Measurements from ENCODE around the gene CALHM6. TPM values are rescaled to one million over a fixed set of nuclear protein-coding genes. Genes with fewer than 3 reads are reported as not detected.

CALHM6 gene
- total RNA-seq, result 1 to 10 TPM in 2 of 4 donors, under 1 TPM in 1, not detected in 1; 0.76 to 4.1 (median 1.2) TPM

DNA sequence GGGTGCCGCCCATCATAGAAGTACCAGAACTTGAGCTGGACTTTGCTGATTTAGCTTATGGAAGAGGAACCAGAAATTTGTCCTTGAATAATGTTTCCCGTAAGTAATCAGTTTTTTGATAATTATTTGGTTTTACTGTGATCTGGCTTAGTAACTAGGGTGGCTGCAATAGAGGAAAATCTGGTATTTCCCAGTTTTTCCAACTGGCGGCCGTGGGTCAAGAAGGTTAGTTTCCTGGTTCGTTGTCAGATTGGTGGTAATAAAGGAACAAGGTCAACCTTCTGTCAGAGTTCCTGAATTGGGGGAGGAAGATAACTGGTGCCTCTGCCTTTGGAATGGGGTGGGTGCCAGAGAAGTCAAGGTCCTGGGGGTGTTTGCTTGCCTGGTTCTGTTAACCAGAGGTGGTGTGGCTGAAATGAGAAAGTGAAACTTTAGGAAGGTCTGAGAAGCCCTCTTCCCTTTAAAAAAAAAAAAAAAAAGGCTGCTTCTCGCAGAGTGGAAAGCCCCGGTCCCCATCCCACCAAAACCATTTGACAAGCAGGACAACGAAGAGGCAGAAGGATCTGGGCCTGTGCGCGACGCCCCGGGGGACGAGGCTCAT lies at the start of gene CALHM6:
CALHM6 (plus strand) TSS at position 45 of the 601 bp plus-strand sequence; CDS start at position 600, 555 bp downstream.
- WGBS, result 39% methylated on average over 13 of the region's 13 CpGs
- no peak for DNase-seq (ENCODE audit: low spot score in 2 of 2)
- H3K4me3 ChIP-seq, result peak within 1 kb of the TSS; percentile 47
- H3K4me1 ChIP-seq, result peaks cover 11% of the 10 kb centered on the region
- H3K27me3 ChIP-seq, result peaks cover 34% of the 10 kb centered on the region
- TF ChIP-seq POLR2AphosphoS5 (IDR thresholded peaks at IDR 0.05), result no peak
- no peak for TF ChIP-seq POLR2A (IDR thresholded peaks at IDR 0.05)
- TF ChIP-seq, protein P1, sequence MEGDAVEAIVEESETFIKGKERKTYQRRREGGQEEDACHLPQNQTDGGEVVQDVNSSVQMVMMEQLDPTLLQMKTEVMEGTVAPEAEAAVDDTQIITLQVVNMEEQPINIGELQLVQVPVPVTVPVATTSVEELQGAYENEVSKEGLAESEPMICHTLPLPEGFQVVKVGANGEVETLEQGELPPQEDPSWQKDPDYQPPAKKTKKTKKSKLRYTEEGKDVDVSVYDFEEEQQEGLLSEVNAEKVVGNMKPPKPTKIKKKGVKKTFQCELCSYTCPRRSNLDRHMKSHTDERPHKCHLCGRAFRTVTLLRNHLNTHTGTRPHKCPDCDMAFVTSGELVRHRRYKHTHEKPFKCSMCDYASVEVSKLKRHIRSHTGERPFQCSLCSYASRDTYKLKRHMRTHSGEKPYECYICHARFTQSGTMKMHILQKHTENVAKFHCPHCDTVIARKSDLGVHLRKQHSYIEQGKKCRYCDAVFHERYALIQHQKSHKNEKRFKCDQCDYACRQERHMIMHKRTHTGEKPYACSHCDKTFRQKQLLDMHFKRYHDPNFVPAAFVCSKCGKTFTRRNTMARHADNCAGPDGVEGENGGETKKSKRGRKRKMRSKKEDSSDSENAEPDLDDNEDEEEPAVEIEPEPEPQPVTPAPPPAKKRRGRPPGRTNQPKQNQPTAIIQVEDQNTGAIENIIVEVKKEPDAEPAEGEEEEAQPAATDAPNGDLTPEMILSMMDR (IDR thresholded peaks at IDR 0.05), result no peak
- TF ChIP-seq EP300 (IDR thresholded peaks at IDR 0.05), result no peak
- no peaks in the 10 kb centered on the region for H3K36me3 ChIP-seq
- H3K27ac ChIP-seq, result peak within 1 kb of the TSS; percentile 1
- no peaks in the 10 kb centered on the region for H3K9me3 ChIP-seq

DNA sequence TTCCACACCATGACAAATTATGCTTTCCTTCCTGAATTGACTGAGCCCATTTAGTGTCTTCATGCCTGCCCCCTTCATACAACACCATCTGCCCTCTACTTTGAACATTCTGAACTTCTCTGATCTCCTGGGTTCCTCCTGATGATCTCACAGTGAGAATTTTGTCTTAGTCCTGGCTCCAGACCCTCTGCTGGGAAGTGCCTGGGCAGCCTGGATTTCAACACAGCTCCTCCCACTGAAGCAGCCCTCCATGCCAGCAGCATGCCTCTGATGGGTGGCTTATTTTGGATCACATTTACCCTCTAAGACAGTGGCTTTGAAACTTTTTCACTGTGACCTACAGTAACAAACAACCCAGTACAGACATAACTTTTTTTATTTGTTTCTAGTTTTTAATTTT lies 48.9 kb upstream of the CALHM6 start:
- Histone ChIP-seq H3K4me1 (peaks cover 21% of the 10 kb centered on the region), H3K36me3 (no peaks in the 10 kb centered on the region), H3K4me3 (no peak overlapping the region), H3K27me3 (no peaks in the 10 kb centered on the region), H3K9me3 (no peaks in the 10 kb centered on the region), H3K27ac (no peak overlapping the region)
- DNase-seq (ENCODE audit: low spot score in 2 of 2), result no peak
- TF ChIP-seq, protein P1 (IDR thresholded peaks at IDR 0.05), result no peak
- no peak for TF ChIP-seq POLR2AphosphoS5 (IDR thresholded peaks at IDR 0.05)
- TF ChIP-seq POLR2A (IDR thresholded peaks at IDR 0.05), result no peak

DNA sequence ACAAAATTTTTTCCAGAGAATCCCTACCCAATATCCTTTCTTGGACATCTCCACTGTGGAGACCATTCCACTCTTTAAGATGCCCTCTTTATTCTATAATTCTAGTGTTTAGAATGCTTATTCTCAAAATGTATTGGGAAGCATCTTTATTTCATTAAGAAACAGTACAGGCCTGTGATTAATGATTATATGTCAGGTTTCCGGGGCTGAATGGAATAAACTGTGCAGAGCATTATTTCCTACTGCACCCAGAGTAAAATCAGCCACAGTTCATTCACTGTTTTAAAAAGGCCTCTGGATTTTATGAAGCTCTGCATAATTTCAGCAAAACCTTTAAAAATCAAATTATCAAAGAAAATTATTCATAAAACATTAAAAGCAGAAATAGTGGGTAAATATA lies 47.8 kb upstream of the CALHM6 start:
- TF ChIP-seq EP300 (IDR thresholded peaks at IDR 0.05) (no peak), POLR2AphosphoS5 (IDR thresholded peaks at IDR 0.05) (no peak), POLR2A (IDR thresholded peaks at IDR 0.05) (no peak)
- TF ChIP-seq, protein P1 (IDR thresholded peaks at IDR 0.05), result no peak
- Histone ChIP-seq H3K36me3 (no peaks in the 10 kb centered on the region), H3K9me3 (no peaks in the 10 kb centered on the region), H3K4me3 (no peak overlapping the region), H3K27me3 (no peaks in the 10 kb centered on the region), H3K27ac (no peak overlapping the region), H3K4me1 (peaks cover 21% of the 10 kb centered on the region)
- WGBS, result 57% methylated on average over 1 of the region's 1 CpG
- DNase-seq (ENCODE audit: low spot score in 2 of 2), result no peak

DNA sequence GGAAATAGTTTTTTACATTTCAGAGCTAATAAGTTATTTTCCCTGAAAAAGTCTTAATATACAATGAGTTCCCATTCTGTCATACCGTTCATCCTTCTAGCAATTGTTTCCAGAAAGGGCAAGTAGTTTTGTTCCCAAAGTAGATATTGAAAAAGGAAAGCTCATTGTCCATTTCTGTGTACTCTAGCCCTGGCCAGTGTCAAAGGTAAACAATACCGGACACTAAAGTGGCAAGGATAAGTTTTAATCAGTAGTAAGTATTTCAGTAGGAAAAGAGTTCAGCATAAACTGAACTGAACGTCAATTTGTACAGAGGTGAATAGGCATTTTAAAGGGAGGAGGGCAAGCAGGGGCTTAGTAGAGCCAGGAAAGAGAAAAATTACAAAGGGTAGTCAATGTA lies 43.5 kb upstream of the CALHM6 start:
- H3K4me1 ChIP-seq, result peaks cover 5% of the 10 kb centered on the region
- H3K27ac ChIP-seq, result no peak overlapping the region
- H3K9me3 ChIP-seq, result no peaks in the 10 kb centered on the region
- no peaks in the 10 kb centered on the region for H3K36me3 ChIP-seq
- no peak for DNase-seq (ENCODE audit: low spot score in 2 of 2)
- no peaks in the 10 kb centered on the region for H3K27me3 ChIP-seq
- TF ChIP-seq, protein P1 (IDR thresholded peaks at IDR 0.05), result no peak
- TF ChIP-seq POLR2AphosphoS5 (IDR thresholded peaks at IDR 0.05) (no peak), EP300 (IDR thresholded peaks at IDR 0.05) (no peak)
- WGBS, result 93% methylated on average over 3 of the region's 3 CpGs
- no peak overlapping the region for H3K4me3 ChIP-seq

DNA sequence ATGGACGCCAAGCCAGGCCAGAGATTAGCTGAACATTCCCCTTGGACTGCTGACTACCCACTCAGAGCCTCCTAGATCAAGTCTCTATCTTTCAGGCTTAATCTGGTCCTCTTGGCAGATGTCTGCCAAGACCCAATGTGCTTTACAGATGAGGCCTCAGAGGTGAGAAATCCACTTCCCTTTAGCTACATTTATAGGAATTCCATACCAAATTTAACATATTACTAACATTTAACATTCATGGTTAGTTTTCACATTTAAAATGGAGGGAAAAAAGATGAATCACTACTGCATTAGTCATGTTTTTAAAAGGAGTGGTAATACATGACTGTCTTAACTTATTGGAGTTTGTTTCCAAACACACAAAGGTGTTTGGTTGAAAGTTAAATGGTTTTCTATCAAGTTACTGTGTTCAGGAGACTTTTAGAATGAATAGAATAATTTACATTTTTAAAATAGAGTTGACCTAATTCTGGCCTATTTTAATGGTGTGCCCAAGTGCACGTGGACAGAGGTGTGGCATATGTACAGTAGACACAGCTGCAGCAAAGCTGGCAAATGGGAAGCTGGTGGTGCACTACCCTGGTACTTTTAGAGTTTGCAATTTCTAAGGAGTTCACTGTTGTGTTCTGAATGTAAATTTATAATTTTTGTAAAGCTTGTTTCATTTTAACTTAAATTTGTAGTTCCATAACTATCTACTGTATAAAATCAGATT lies 41.9 kb upstream of the CALHM6 start:
- Histone ChIP-seq H3K4me3 (no peak overlapping the region), H3K36me3 (no peaks in the 10 kb centered on the region), H3K27ac (no peak overlapping the region), H3K27me3 (no peaks in the 10 kb centered on the region), H3K9me3 (no peaks in the 10 kb centered on the region), H3K4me1 (peaks cover 5% of the 10 kb centered on the region)
- TF ChIP-seq, protein P1 (IDR thresholded peaks at IDR 0.05), result no peak
- no peak for TF ChIP-seq POLR2A (IDR thresholded peaks at IDR 0.05)
- no peak for TF ChIP-seq EP300 (IDR thresholded peaks at IDR 0.05)
- WGBS, result 63% methylated on average over 2 of the region's 2 CpGs
- no peak for DNase-seq (ENCODE audit: low spot score in 2 of 2)
